Type B pancreatic cell (in vitro differentiated cells): ENCODE data around the gene AGAP4. TPM values are rescaled to one million over a fixed set of nuclear protein-coding genes. Genes with fewer than 3 reads are reported as not detected.
"Not testable (repeated sequence)": the region's sequence is repeated elsewhere in the genome, so short reads cannot be mapped to it uniquely, and the experiment has no call there.

ENCODE experiments used
- DNase-seq: peaks from one replicate; pipeline ENCODE4 v3.0.0; 2021; ENCODE audit warnings: mixed read lengths; ENCODE audit not compliant: unreplicated experiment; ENCODE audit errors: extremely low spot score
- H3K27ac Mint-ChIP-seq: 2 replicates; pipeline ENCODE4 v1.8.0; 2021; ENCODE audit warnings: mild to moderate bottlenecking, mixed read lengths
- H3K27me3 Mint-ChIP-seq: 2 replicates; pipeline ENCODE4 v1.8.0; 2021; ENCODE audit warnings: mixed read lengths
- H3K36me3 Mint-ChIP-seq: 2 replicates; pipeline ENCODE4 v1.8.0; 2021; ENCODE audit warnings: mixed read lengths
- H3K4me1 Mint-ChIP-seq: one replicate; pipeline ENCODE4 v1.8.0; 2021; ENCODE audit warnings: mixed read lengths; ENCODE audit not compliant: unreplicated experiment
- H3K4me3 Mint-ChIP-seq: 2 replicates; pipeline ENCODE4 v1.8.0; 2021; ENCODE audit warnings: mild to moderate bottlenecking, mixed read lengths
- H3K9me3 Mint-ChIP-seq: 2 replicates; pipeline ENCODE4 v1.8.0; 2021; ENCODE audit warnings: mixed read lengths
- total RNA-seq: library from RNA; stranded (reverse); gene quantifications from 2 replicates; pipeline ENCODE4 v1.2.1, GENCODE V29; 2021; ENCODE audit warnings: low replicate concordance

The AGAP4 gene
- total RNA-seq, 1 donor from 2014 or later, result 27.0 TPM

- not testable (repeated sequence) for H3K27ac Mint-ChIP-seq, H3K36me3 Mint-ChIP-seq, H3K4me1 Mint-ChIP-seq, H3K4me3 Mint-ChIP-seq, H3K9me3 Mint-ChIP-seq, DNase-seq
- peaks cover 10% of the 10 kb centered on the region for H3K27me3 Mint-ChIP-seq
Measured at GRCh38 chr10:45803060-45804010, 44.0 kb downstream of the AGAP4 start.

GRCh38 chr10:45794761-45795160 is 52.5 kb downstream of the AGAP4 start:
- H3K9me3 Mint-ChIP-seq, DNase-seq, H3K27ac Mint-ChIP-seq, H3K4me1 Mint-ChIP-seq, H3K27me3 Mint-ChIP-seq, H3K36me3 Mint-ChIP-seq, H3K4me3 Mint-ChIP-seq: not testable (repeated sequence)

- H3K9me3 Mint-ChIP-seq, H3K36me3 Mint-ChIP-seq, DNase-seq, H3K27me3 Mint-ChIP-seq, H3K4me3 Mint-ChIP-seq, H3K27ac Mint-ChIP-seq, H3K4me1 Mint-ChIP-seq: not testable (repeated sequence)
Measured at GRCh38 chr10:45790694-45791426, 56.4 kb downstream of the AGAP4 start.

- not testable (repeated sequence) for H3K9me3 Mint-ChIP-seq, H3K36me3 Mint-ChIP-seq, H3K27me3 Mint-ChIP-seq, H3K4me1 Mint-ChIP-seq, H3K27ac Mint-ChIP-seq, DNase-seq, H3K4me3 Mint-ChIP-seq
Measured at GRCh38 chr10:45789991-45790390, 57.3 kb downstream of the AGAP4 start.

GRCh38 chr10:45787212-45787741 is 60.0 kb downstream of the AGAP4 start:
- not testable (repeated sequence) for H3K27ac Mint-ChIP-seq

GRCh38 chr10:45786217-45786616 is 61.1 kb downstream of the AGAP4 start:
- not testable (repeated sequence) for DNase-seq, H3K4me1 Mint-ChIP-seq, H3K27ac Mint-ChIP-seq, H3K9me3 Mint-ChIP-seq, H3K36me3 Mint-ChIP-seq, H3K4me3 Mint-ChIP-seq, H3K27me3 Mint-ChIP-seq

More at GRCh38 chr10:45787212-45787741, 60.0 kb downstream of the AGAP4 start:
- H3K4me1 Mint-ChIP-seq, DNase-seq, H3K27me3 Mint-ChIP-seq, H3K9me3 Mint-ChIP-seq, H3K4me3 Mint-ChIP-seq, H3K36me3 Mint-ChIP-seq: not testable (repeated sequence)

Other genes with a start within 250 kb of the AGAP4 start
- 10.0 and 12.0 TPM in 2 replicates for gene ZFAND4, start 174.7 kb downstream of the AGAP4 start, total RNA-seq
- 41.1 and 45.5 TPM in 2 replicates for gene WASHC2C, start 120.2 kb downstream of the AGAP4 start, total RNA-seq
- 62.0 and 65.0 TPM in 2 replicates for gene TIMM23, start 125.0 kb upstream of the AGAP4 start, total RNA-seq
- 105 and 135 TPM in 2 replicates for gene NCOA4, start 183.1 kb upstream of the AGAP4 start, total RNA-seq
- gene MSMB, start 198.8 kb upstream of the AGAP4 start, total RNA-seq, result 5.6 and 7.7 TPM in 2 replicates